Measurements from ENCODE around the gene STAC.
A peak's percentile ranks its signal among the peaks of the same experiment; 100 is the strongest.

The STAC gene

GRCh38 chr3:36597422-36597821 lies 217.1 kb downstream of the STAC start:
- H3K27me3 ChIP-seq (ENCODE audit: insufficient read depth, poor library complexity, severe bottlenecking): no peaks in the 10 kb centered on the region
- no peak overlapping the region for H3K4me3 ChIP-seq (ENCODE audit: severe bottlenecking)
- no peak for TF ChIP-seq CTCF (IDR thresholded peaks at IDR 0.05; ENCODE audit: poor library complexity, severe bottlenecking)
- DNase-seq (ENCODE audit: low spot score) (no peak), ATAC-seq (ENCODE audit: low read depth) (peak; percentile 82)
- H3K36me3 ChIP-seq (ENCODE audit: low read depth): no peaks in the 10 kb centered on the region
- no peaks in the 10 kb centered on the region for H3K9me3 ChIP-seq (ENCODE audit: severe bottlenecking)
- no peaks in the 10 kb centered on the region for H3K4me1 ChIP-seq (ENCODE audit: insufficient read depth, poor library complexity, severe bottlenecking)
- no peak overlapping the region for H3K27ac ChIP-seq (ENCODE audit: poor library complexity, severe bottlenecking)
